Tibial nerve (tissue), 4 donors: Measurements from ENCODE around the gene USP20.

ENCODE experiments used
- CTCF ChIP-seq, 5 experiments: fragments of 200-600 bp in 3 of 5; fragments of 450-650 bp in 2 of 5; sonication (generic) in 3 of 5; IDR thresholded peaks; one replicate each; pipeline ENCODE4 v1.5.1; 2016 to 2019; ENCODE audit warnings: antibody characterized with exemption in 5 of 5, mild to moderate bottlenecking in 3 of 5, moderate library complexity in 2 of 5
- EP300 ChIP-seq, 2 donors: sonication (generic); formaldehyde crosslinking; IDR thresholded peaks; one replicate each; pipeline ENCODE4 v1.6.1; 2017; ENCODE audit warnings: antibody characterized with exemption in 2 of 2, mild to moderate bottlenecking in 1 of 2
- POLR2A ChIP-seq, 2 donors: fragments of 450-650 bp; IDR thresholded peaks; one replicate each; pipeline ENCODE4 v1.6.1; 2017; ENCODE audit warnings: antibody characterized with exemption in 2 of 2, mild to moderate bottlenecking in 2 of 2, moderate library complexity in 2 of 2

- TF ChIP-seq CTCF (IDR thresholded peaks at IDR 0.05) (no peak), EP300 (IDR thresholded peaks at IDR 0.05) (no peak), POLR2A (IDR thresholded peaks at IDR 0.05) (no peak)
These were observed 45.6 kb downstream of the USP20 start for GRCh38 chr9:129880654-129881546.
